NB4 (cell line): ENCODE results near the gene LSM5.

Experiments used
- POLR2A ChIP-seq: IDR thresholded peaks from 2 replicates; pipeline ENCODE4 v1.6.1; 2011; ENCODE audit warnings: mild to moderate bottlenecking; ENCODE audit not compliant: insufficient read length; ENCODE audit errors: extremely low read depth
- TF ChIP-seq, protein P1 (sequence below): IDR thresholded peaks from one replicate; pipeline ENCODE4 v1.5.1; 2012; ENCODE audit warnings: low read depth, low read length

GRCh38 chr7:32507414-32507813 is 17.2 kb upstream of the LSM5 start:
- TF ChIP-seq, protein P1, sequence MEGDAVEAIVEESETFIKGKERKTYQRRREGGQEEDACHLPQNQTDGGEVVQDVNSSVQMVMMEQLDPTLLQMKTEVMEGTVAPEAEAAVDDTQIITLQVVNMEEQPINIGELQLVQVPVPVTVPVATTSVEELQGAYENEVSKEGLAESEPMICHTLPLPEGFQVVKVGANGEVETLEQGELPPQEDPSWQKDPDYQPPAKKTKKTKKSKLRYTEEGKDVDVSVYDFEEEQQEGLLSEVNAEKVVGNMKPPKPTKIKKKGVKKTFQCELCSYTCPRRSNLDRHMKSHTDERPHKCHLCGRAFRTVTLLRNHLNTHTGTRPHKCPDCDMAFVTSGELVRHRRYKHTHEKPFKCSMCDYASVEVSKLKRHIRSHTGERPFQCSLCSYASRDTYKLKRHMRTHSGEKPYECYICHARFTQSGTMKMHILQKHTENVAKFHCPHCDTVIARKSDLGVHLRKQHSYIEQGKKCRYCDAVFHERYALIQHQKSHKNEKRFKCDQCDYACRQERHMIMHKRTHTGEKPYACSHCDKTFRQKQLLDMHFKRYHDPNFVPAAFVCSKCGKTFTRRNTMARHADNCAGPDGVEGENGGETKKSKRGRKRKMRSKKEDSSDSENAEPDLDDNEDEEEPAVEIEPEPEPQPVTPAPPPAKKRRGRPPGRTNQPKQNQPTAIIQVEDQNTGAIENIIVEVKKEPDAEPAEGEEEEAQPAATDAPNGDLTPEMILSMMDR = no peak
- TF ChIP-seq POLR2A = no peak
